ENCODE measurements around the gene PXDN. TPM values are rescaled to one million over a fixed set of nuclear protein-coding genes. Genes with fewer than 3 reads are reported as not detected.
A peak's percentile ranks its signal among the peaks of the same experiment; 100 is the strongest.

Gene PXDN
- total RNA-seq, 4 donors from 2014 or later, result 7.0 to 9.5 (median 9.4) TPM

DNA sequence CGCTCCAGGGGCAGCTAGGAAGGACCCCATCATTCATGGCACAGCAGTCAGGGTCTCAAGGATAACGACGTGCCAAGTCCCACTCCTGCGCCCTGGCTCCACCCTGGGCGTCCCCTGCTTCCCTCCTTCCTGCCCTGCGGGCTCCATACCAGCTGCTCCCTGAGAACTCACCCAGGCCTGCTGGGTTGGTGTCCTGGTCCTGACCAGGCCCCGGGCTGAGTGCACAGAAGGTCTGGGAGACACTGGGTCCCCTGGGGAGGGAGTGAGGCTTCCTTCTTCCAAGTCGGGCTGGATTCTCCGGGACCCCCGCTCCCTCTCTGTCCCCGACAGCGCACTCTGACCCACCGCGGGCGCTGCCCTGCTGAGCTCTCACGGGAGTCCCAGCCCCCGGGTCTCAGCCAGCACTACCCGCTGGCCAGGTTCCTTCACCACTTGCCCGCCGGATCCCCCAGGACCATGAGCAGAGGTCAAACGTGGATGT is 160.2 kb downstream of the PXDN start:
- TF ChIP-seq, protein P1, sequence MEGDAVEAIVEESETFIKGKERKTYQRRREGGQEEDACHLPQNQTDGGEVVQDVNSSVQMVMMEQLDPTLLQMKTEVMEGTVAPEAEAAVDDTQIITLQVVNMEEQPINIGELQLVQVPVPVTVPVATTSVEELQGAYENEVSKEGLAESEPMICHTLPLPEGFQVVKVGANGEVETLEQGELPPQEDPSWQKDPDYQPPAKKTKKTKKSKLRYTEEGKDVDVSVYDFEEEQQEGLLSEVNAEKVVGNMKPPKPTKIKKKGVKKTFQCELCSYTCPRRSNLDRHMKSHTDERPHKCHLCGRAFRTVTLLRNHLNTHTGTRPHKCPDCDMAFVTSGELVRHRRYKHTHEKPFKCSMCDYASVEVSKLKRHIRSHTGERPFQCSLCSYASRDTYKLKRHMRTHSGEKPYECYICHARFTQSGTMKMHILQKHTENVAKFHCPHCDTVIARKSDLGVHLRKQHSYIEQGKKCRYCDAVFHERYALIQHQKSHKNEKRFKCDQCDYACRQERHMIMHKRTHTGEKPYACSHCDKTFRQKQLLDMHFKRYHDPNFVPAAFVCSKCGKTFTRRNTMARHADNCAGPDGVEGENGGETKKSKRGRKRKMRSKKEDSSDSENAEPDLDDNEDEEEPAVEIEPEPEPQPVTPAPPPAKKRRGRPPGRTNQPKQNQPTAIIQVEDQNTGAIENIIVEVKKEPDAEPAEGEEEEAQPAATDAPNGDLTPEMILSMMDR (IDR thresholded peaks at IDR 0.05), result no peak
- no peak for TF ChIP-seq POLR2A (IDR thresholded peaks at IDR 0.05)
- TF ChIP-seq POLR2AphosphoS5 (IDR thresholded peaks at IDR 0.05), result no peak
- no peak for TF ChIP-seq EP300 (IDR thresholded peaks at IDR 0.05)
- Histone ChIP-seq H3K27ac (no peak overlapping the region), H3K4me3 (no peak overlapping the region), H3K27me3 (peaks cover 9% of the 10 kb centered on the region), H3K9me3 (no peaks in the 10 kb centered on the region), H3K4me1 (no peaks in the 10 kb centered on the region), H3K36me3 (no peaks in the 10 kb centered on the region)
- WGBS, result 91% methylated on average over 14 of the region's 21 CpGs
- peak in 1 of 2 donors; percentile 77 for DNase-seq (ENCODE audit: low spot score in 2 of 2)

DNA sequence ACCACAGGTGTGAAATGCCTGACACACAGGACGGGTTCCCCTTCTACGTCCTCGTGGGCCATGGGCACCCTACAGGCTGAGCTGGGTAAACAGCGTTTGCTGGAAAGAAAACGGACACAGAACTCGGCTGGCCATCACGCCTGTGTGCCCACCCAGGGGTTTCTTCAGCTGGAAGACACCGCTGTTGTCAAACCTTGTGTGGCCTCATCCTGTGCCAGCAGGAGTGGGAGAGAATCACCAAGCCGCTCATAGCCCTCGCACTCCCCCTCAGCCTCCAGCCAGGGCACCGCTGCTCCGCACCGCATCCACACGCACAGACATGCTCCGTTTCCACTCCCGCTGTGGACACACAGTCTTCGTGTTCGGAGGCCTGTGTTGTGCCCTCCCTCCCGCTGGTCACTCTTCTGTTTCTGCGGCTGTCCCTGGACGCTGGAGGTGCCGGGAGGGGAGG is 161.4 kb downstream of the PXDN start:
- Histone ChIP-seq H3K36me3 (no peaks in the 10 kb centered on the region), H3K4me1 (no peaks in the 10 kb centered on the region), H3K9me3 (no peaks in the 10 kb centered on the region), H3K27ac (no peak overlapping the region), H3K27me3 (peaks cover 2% of the 10 kb centered on the region), H3K4me3 (no peak overlapping the region)
- WGBS, result 89% methylated on average over 22 of the region's 22 CpGs
- DNase-seq (ENCODE audit: low spot score in 2 of 2), result peak in 1 of 2 donors; percentile 76
- TF ChIP-seq POLR2A (IDR thresholded peaks at IDR 0.05), result no peak
- TF ChIP-seq POLR2AphosphoS5 (IDR thresholded peaks at IDR 0.05), result no peak
- TF ChIP-seq EP300 (IDR thresholded peaks at IDR 0.05), result no peak
- TF ChIP-seq, protein P1 (IDR thresholded peaks at IDR 0.05), result no peak

DNA sequence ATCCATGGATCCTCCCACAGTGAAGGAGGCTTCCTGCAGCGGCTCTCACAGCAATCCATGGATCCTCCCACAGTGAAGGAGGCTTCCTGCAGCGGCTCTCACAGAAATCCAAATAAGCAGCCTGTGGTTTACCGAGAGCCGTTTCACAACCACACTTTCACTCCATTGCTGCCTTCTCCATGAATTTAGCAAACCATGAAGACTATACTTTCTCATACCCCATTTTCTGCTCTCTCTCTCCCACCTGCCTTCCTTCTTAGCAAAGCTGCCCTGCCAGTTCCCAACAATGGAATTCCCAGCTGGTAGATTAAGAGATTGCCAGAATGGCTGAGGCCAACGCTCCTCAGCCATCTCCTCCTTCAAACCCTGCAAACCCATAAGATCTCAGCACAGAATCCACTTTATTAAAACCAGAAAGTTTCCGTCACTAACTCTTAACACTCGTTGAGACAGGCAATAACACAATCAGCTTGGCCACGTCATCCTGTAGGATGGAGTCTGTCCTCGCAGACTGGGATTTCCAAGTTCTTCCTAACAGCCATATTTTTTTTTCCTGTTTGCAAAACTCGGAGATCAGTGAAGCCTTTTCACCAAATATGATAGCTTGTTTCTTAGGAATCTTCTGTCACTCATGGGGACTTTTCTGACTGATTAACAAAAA is 162.2 kb downstream of the PXDN start:
- Histone ChIP-seq H3K36me3 (no peaks in the 10 kb centered on the region), H3K9me3 (no peaks in the 10 kb centered on the region), H3K4me3 (no peak overlapping the region), H3K27me3 (no peaks in the 10 kb centered on the region), H3K4me1 (no peaks in the 10 kb centered on the region), H3K27ac (no peak overlapping the region)
- 49% methylated on average over 9 of the region's 10 CpGs for WGBS
- TF ChIP-seq POLR2AphosphoS5 (IDR thresholded peaks at IDR 0.05) (no peak), EP300 (IDR thresholded peaks at IDR 0.05) (no peak), POLR2A (IDR thresholded peaks at IDR 0.05) (no peak)
- TF ChIP-seq, protein P1 (IDR thresholded peaks at IDR 0.05), result no peak
- DNase-seq (ENCODE audit: low spot score in 2 of 2), result no peak

Measured in suprapubic skin (tissue), 4 donors.